Left forelimb (tissue), 1 donor: Measurements from ENCODE around the gene C12orf43.

Experiments used
- DNase-seq: peaks from one replicate; pipeline ENCODE4 v3.0.0-alpha.2; 2018; ENCODE audit warnings: low spot score

The C12orf43 gene

GRCh38 chr12:120978296-120979219 lies 37.7 kb downstream of the C12orf43 start, which contains the start of gene HNF1A:
Gene HNF1A, plus strand, starts transcription at chr12:120978543. Its CDS starts 226 bp downstream, at chr12:120978769.
- DNase-seq = no peak

- no peak for DNase-seq
Observed at GRCh38 chr12:120977531-120978295, 38.6 kb downstream of the C12orf43 start.

- DNase-seq = no peak
Observed at GRCh38 chr12:120972870-120973543, 43.3 kb downstream of the C12orf43 start.

- no peak for DNase-seq
Observed at GRCh38 chr12:120971299-120972180, 44.7 kb downstream of the C12orf43 start.

- DNase-seq = peak; percentile 17
Observed at GRCh38 chr12:120970310-120970709, 46.0 kb downstream of the C12orf43 start.

GRCh38 chr12:120965534-120966091 lies 50.7 kb downstream of the C12orf43 start:
- no peak for DNase-seq

GRCh38 chr12:120964298-120964697 lies 52.0 kb downstream of the C12orf43 start:
- DNase-seq = no peak

GRCh38 chr12:120962532-120963020 lies 53.7 kb downstream of the C12orf43 start:
- no peak for DNase-seq

- no peak for DNase-seq
Observed at GRCh38 chr12:120961604-120962531, 54.4 kb downstream of the C12orf43 start.

GRCh38 chr12:120960657-120961056 lies 55.6 kb downstream of the C12orf43 start:
- DNase-seq = no peak

GRCh38 chr12:120959111-120959878 lies 57.0 kb downstream of the C12orf43 start:
- no peak for DNase-seq

- DNase-seq = no peak
Observed at GRCh38 chr12:120956579-120957300, 59.5 kb downstream of the C12orf43 start.

- DNase-seq = no peak
Observed at GRCh38 chr12:120955232-120955631, 61.1 kb downstream of the C12orf43 start.

- no peak for DNase-seq
Observed at GRCh38 chr12:120950807-120951206, 65.5 kb downstream of the C12orf43 start.
